GM18508 (cell line): ENCODE data around the gene ZNF513.
A peak's percentile ranks its signal among the peaks of the same experiment; 100 is the strongest.

ENCODE experiments used
- ATAC-seq: cut with Tn5 transposase; IDR thresholded peaks from one replicate; pipeline ENCODE4 v1.9.1; 2021; ENCODE audit warnings: moderate number of reproducible peaks; ENCODE audit not compliant: insufficient read depth, unreplicated experiment

ZNF513 gene

DNA sequence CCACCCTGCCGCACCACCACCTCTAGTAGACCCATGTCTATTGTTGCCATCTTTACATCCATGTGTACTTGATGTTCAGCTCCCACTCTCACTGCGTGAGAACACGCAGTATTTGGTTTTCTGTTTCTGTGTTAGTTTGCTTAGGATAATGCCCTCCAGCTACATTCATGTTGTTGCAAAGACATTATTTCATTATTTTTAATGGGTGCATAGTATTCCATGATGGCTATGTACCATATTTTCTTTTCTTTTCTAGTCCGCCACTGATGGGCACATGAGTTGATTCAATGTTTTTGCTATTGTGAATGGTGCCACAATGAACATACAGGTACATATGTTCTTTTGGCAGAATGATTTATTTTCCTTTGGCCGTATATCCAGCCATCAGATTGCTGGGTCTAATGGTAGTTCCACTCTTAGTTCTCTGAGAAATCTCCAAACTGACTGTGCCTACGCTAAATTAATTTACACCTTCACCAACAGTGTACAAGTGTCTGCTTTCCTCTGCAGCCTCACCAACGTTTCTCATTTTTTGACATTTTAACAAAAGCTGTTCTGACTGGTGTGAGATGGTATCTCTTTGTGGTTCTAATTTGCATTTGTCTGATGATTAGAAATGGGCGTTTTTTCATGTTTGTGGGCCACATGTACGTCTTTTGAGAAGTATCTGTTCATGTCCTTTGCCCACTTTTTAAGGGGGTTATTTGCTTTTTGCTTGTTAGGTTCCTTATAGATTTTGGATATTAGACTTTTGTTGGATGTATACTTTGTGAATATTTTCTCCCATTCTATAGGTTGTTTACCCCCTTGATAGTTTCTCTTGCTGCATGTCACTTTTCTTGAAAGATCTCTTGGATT lies 10.5 kb upstream of the ZNF513 start:
- ATAC-seq, result no peak

DNA sequence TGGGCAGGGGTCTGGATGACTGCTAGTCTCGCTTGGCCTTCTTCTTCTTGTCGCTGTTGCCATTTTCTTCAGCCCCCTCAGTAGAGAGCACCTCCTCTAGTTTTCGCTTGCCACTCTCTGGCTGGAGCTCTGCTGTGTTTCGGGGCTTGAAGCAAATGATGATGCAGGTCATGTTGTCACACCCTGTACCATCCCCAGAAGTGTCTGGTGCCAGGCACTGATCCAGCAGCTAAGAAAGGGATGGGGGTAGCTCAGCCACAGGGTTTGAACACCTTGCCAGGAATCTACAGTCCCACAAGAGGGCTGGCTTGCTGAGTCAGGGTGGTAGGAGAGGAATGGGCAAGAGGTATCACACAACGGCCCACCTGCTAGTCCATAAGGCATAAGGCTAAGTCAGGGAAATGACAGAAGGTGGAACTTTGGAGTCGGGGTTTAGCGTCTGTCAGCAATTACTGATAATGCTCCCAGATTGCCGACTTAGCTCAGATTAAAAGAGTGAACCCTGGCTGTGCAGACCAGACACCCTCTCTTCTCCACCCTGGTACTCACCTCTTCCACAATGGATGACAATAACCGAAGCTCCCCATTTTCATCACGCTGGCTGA lies 1.1 kb upstream of the ZNF513 start:
- no peak for ATAC-seq

DNA sequence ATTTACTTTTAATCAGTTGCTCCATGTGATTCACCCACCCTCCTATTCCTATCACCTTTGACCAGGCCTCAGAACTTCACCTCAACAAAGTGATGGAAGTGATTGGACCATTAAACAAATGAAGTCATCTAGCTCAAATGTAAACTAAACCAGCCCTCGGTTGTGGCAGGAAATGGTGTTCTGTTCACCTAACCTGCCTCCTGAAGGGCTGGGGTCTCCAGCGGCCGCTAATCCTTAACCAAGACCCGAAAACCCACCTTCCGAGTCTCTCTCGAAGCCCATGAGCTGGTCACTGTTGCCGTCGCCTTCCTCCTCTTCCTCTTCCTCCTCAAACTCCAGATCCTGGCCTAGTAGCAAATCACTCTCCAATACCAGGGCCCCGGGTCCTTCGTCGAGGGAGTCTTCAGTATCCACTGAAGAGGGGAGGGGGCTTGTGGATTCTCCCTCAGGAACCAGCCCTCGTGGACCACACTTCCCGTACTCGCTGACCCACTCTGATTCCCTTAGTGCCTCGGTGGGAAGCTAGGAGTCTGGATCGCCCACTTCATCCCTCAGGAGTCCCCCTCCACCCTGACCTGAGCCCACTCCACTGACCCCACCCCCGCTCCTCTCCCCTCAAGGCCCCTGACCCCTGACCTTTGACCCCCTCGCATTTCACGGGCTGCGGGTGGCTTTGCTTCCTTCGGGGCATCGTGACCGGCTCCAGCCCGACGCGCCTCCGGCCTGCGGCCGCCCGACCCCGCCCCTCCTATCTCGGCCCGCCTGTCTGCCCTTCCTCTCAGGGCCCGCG lies 503 bp downstream of the ZNF513 start:
- no peak for ATAC-seq

DNA sequence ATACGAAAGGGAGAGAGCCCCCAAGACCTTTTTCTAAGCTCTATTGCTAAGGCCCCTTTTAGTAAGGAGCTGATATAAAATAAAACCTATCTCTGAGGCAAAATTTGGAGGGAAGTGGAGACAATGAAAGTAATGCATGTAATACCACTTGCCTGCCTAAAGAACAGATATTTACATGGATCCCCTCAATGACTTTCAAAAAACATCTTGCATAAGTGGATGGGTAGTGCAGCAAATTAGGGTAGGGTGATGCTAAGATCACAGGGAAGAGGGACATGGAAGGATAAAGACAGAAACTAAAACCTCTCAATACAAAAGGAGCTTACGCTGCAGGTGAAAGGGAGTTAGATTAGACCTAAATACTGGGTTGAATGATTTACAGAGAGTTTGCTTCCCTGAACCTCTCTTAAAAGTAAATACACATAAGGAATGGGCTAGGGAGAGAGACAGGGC lies 1.1 kb downstream of the ZNF513 start:
- no peak for ATAC-seq

DNA sequence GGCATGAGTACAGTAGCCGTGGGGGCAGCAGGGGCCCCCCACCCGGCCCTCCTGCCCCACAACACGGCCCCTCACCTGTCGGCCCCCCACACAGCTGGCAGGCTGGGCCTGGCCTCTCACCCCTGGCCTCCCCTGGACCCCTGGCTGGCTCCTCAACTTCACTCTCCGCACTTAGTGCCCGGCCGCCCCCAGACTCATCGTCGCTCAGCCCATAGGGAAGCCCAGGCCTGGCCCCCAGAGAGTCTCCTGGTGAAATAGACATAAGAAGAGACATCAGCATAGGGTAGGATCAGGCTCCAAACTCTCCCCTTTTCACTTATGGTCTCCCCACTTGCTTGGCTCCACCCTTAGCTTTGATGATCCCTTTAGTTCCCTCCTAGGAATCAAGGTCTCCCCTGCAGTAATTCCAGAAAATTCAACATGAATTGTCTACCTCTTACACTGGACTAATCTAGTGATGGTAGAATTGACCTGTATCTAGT lies 1.7 kb downstream of the ZNF513 start:
- no peak for ATAC-seq

DNA sequence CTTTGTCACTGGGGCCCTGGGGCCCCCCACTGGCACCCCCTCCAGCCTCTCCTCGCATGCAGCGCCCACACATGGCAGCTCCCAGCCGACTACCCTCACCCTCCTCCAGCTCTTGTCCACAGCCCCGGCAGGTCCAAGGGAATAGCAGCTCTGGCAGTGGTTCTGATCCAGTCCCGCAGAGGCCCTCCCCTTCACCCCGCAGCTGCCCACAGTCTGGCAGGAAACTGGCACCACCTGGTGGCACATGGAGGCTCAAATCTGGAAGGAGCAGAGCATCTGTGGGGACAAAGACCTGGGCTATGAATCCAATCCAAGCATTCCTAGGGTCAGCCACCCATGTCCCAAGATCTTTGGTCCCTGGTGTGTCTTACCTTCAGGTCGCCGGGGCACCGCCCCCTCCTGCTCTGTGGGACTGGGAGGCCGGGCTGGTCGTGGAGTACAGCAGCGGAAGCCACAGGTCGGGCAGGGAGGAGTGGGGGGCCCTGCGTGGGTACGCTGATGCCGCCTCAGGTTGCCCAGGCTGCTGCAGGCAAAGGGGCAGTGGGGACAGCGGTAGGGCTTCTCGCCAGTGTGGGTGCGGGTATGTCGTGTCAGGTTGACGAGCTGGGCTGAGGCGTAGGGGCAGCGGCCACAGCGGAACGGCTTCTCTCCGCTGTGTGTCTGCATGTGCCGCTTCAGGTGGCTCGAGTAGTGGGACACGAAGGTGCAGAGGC lies 2.3 kb downstream of the ZNF513 start:
- ATAC-seq, result no peak

DNA sequence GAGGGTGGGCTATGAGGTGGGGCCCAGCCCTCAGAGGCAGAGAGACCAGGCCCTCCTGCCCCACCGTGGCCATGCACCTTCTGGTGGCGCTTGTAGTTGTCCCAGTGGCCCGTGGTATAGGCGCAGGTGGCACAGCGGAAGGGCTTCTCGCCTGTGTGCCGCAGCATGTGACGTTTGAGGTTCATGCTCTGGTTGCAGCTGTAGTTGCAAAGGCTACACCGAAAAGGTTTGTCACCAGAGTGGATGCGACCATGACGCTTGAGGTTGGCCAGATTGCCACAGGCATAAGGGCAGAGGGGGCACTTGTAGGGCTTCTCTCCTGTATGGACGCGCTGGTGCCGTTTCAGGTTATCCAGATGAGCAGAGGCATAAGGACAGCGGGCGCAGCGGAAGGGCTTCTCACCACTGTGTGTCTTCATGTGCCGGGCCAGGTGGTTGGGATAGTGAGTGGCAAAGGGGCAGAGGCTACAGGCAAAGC lies 2.9 kb downstream of the ZNF513 start:
- no peak for ATAC-seq

DNA sequence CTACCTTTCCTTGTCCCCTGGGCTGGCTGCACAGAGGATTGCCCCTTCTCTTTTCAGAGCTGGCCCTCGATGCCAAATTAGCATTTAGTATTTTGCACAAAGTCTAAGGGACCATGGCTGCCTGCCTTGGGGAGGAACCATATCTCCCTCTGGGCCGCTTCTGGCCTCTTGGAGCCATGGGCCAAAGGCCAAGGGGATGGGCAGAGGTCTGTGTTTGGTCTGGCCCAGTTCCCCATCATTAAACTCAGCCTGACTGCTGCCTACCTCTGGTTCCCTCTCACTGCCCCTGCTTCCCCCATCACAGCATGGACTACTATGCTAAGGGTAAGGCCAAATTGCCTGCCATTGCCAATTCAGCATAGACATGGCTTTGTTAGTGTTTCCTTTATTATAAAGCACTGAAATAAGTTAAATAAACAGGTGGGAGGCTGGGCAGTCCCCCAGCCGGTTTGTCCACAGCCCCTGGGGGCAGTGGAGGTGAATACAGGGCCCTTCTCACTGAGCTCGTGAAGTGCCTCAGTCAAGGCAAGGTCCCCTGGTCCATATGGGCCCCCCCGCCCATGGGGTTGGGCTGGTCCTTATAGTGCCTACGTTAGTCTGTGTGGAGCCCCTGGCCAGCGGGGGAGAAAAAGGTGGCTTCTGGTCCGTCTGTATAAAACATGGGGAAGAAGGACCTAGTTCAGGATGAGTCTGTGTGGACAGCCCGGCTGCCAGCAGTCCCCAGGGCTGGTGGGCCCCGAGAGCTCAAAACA lies 3.5 kb downstream of the ZNF513 start:
- ATAC-seq, result no peak

DNA sequence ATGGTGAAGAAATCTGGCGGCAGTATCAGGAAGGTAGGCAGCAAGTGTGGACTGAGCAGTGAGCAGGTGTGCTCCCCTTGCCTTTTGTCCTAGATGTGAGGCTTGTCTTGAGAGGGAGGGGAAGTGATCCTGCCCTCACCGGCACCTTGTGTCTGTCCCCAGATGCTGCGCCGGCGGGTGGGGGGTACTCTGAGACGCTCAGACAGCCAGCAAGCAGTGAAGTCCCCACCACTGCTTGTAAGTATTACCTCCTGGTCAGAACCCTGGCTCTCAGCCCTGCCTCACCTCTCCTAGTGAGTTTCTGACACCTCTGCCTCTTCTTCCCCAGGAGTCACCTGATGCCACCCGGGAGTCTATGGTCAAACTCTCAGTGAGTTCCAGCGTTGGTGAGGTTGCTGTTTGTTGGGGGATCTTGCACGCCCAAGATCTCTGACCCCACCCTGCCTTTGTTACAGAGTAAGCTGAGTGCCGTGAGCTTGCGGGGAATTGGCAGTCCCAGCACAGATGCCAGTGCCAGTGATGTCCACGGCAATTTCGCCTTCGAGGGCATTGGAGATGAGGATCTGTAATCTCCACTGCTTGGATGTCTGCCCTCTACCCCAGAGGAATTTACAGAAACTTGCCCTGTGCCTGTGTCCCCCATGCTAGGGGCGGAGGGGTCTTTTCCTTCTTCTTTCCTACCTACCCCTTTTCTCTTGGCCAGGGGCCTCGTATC lies 4.2 kb downstream of the ZNF513 start:
- ATAC-seq, result no peak

DNA sequence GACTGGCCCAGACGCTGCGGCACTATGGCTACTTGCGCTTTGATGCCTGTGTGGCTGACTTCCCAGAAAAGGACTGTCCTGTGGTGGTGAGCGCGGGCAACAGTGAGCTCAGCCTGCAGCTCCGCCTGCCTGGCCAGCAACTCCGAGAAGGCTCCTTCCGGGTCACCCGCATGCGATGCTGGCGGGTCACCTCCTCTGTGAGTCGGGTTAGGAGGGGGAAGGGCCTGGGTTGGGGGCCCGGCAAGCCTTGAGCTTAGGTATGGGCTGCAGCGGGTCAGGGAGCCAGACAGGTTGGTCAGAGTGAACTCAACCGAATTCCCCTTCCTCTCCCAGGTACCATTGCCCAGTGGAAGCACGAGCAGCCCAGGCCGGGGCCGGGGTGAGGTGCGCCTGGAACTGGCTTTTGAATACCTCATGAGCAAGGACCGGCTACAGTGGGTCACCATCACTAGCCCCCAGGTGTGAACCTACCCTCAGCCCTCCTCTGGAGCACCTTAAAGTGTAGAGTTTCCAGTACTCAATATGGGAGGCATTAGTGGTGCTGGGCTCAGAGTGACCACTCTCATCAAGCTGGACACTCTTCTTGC lies 4.9 kb downstream of the ZNF513 start:
- no peak for ATAC-seq

DNA sequence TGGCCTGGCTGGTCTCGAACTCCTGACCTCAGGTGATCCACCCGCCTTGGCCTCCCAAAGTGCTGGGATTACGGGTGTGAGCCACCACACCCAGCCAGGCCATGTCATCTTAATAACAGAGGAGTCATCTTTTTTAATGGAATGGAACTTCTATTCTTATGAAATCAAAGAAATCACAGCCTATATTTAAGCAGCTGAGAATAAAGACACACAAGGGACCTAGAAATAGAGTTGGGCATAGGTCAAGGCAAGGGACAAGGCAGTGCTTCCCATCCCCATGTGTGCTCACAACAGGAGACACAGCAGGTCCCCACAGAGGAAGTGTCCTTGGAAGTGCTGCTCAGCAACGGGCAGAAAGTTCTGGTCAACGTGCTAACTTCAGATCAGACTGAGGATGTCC lies 7.0 kb downstream of the ZNF513 start:
- no peak for ATAC-seq

DNA sequence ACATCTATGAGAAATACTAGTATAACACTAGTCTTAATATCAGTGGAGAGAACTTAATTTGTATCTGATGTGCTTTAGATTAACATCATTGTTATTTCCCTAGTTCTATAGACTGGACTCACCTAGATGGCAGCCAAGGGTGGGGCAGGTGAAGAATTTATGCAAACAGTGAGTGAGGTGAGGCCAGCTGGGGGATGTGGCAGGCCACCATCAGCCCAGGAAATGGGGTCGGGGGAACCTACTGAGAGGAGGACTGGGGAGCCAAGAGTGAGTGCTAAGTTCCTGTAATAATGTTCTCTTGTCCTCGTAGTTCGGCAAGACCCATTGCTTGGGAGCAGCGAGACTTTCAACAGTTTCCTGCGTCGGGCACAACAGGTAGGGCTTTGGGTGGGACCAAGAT lies 7.6 kb downstream of the ZNF513 start:
- no peak for ATAC-seq

DNA sequence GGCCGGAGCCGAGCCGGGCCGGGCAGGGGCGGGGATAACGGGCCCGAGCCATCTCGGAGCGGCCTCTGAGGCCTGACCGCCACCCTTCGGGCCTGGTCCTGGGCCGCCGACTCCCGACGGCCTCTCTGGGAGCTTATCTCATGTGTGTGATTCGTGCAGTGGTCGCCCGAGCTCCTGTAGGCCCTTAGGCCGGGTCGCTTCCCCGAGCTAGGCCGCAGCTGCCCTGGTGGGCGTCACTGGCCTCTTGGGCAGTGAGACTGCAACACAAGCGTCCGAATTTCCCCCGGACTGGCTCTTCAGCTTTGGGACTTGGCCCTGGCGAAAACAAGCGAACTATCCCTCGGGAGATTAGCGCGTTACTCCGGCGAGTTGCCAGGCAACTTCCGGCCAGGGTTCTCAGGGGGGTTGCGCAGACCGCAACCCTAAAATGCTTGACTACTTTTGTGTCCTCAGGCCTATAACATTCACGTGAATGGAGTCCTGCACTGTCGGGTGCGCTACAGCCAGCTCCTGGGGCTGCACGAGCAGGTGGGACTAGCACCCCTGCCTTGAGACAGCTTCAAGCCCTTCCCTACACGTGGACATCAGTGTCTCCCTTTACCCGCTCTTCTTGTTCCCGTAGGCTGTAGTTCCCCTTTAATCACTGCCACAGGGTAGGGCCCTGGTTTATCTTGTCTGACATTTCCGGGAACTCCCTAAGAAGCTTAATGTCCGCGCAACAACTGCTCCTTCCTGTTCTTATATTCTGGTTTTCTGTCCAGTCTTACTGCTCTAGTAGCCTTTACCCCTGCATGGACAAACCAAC lies 9.5 kb downstream of the ZNF513 start:
- ATAC-seq, result no peak

DNA sequence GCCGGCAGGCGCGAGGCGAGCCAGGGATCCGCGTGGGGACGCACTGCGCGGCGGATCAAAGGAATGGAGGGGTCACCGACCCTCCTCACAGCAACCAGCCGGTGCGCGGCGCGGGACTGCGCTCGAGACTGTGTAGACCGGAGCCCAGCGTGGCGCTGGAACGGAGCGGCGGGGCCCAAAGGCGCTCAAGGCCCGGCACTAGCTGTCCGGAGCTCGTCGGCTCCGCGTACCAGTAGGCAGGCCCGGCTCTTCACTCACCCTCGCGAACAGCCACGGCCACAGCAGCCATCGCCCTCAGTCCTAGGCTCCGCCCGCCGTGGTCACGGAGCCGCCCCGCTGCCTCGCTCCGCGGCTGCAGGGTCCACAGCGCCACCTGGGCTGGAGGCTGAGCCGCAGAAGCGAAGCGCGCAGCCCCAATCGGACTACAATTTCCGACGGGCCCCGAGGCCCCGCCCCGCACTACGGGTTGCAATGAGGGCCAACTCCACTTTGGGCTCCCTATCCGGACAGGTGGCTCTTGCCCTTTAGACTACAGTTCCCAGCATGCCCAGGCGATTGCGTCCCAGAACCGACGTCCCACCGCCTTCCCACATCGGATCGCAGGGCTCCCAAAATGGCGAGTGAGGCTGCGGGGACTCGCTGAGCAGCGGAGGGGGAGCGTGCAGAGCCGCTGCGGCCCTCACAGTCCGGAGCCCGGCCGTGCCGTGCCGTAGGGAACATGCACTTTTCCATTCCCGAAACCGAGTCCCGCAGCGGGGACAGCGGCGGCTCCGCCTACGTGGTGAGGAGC lies 10.3 kb downstream of the ZNF513 start, which contains the start of the genes EIF2B4 and SNX17:
Gene EIF2B4, minus strand, starts transcription at position 313 of the 790 bp plus-strand sequence. Its CDS starts 24 bp downstream, at position 289.
Gene SNX17, plus strand, starts transcription at position 591 of the 790 bp plus-strand sequence. Its CDS starts 128 bp downstream, at position 719.
- peak; percentile 78 for ATAC-seq

DNA sequence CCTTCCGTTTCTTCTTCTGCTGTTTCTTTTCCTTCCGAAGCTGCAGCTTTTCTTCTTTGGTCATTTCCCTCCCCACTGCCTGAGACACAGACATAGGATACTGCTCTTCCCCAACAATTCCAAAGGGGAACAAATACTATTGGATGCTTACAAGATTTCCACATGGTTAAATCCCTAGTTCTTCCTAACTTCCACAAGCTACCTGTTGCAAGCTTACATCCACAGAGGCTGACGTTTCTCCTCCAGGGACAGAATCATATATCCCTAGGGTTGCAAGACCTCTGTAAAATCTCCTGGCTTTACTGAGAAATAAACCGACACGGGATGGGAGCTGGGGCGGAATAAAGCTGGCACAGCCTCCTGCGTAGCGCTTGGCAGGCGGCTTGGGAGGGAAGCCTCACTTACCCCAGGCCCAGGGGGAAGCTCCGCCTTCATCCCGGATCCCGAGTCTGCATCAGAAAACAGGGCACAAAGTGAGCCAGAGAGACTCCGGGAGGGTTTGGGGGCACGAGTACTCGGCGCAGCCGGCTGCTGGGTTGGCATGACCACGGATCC lies 11.0 kb downstream of the ZNF513 start:
- no peak for ATAC-seq

DNA sequence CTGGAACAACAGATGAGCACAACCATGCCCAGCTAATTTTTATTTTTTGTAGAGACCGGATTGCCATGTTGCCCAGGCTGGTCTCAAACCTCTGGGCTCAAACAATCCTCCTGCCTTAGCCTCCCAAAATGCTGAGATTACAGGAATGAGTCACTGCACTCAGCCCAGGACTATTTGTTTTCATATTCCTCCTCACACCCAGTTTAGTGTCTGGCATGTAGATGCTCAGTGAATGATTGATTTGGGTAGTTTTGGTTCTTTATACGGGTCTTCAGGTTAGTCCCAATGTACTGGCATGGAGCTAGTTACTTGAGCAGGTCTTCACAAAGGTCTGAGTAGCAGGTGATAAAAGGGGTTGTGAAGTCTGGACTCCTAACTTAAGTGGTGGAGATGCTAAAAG lies 16.6 kb downstream of the ZNF513 start:
- no peak for ATAC-seq
